HG02610 (cell line): ENCODE measurements around the gene SNAP91.
"Not testable (repeated sequence)": the region's sequence is repeated elsewhere in the genome, so short reads cannot be mapped to it uniquely, and the experiment has no call there.

Experiments
- ATAC-seq: cut with Tn5 transposase; IDR thresholded peaks from one replicate; pipeline ENCODE4 v1.9.1; 2021; ENCODE audit warnings: mild to moderate bottlenecking, moderate library complexity; ENCODE audit not compliant: unreplicated experiment

Gene SNAP91

DNA sequence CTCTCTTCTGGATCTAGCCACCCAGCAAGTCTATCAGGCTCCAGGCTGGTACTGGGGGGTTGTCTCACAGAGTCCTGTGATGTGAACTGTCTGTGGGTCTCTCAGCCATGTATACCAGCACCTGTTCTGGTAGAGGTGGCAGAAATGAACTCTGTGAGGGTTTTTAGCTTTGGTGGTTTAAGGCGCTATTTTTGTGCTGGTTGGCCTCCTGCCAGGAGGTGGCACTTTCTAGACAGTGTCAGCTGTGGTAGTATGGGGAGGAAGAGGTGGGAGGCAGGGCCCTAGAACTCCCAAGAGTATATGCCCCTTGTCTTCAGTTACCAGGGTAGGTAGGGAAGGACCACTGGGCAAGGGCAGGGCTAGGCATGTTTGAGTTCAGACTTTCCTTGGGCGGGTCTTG is 75.8 kb downstream of the SNAP91 start:
- no peak for ATAC-seq

GRCh38 chr6:83629908-83630307 is 79.0 kb downstream of the SNAP91 start:
- ATAC-seq = not testable (repeated sequence)

GRCh38 chr6:83615025-83615999 is 93.6 kb downstream of the SNAP91 start:
- ATAC-seq = peak; percentile 68

- no peak for ATAC-seq
These were observed 95.5 kb downstream of the SNAP91 start for GRCh38 chr6:83613378-83613777.

GRCh38 chr6:83609248-83609647 is 99.7 kb downstream of the SNAP91 start:
- ATAC-seq = no peak

DNA sequence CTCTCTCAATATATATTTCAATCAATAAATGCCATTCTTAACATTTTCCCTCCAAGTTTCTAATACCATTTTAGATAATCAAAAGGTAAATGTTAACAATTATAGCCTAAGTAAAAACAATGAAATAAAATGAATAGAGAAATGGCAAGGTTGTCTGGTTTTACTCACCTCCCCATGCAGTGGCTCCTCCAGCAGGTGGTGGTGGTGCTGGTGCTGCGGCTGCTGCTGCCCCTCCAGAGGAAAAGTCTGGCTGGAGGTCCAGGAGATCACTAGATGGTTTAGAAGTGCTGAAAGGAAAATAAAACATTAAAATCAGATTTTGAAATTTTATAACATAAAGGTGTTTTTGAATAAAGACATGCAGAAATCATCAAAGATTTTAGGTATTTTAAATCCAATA is 103.4 kb downstream of the SNAP91 start:
- no peak for ATAC-seq

DNA sequence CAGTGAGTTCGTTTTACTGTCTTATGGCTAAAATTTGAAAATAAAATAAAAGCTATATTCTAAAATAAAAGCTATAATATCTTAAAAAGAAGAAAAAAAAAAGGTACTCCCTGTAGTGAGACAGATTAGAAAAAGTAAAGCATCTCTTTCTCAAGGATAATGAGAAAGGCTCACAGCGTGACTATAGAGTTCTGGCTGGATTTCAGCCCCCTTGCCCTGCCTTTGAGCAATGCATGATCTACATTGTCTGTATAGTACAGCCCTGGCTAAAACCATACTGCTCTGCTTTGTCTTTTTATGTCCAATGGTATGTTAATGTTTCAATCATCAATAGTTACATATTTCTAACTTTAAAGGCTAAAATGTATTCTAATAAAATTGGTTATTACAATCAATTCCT is 105.3 kb downstream of the SNAP91 start:
- ATAC-seq = no peak

DNA sequence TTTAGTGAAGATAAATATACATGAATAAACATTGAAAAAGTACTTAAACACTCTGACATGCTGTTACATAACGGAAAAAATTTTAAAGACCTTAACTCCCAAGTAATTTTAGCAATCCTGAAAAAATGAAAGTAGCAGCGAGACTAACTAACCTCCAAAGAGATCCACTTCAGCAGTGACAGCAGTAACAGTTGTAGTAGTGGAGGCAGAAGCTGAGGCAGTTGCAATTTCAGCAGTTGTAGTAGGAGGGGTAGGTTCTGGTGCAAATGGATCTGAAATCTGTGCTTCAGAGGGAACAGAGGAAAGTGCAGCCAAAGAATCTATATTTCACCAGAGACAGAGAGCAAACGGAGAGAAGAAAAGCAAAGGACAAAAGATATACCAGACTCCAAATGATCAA is 107.8 kb downstream of the SNAP91 start:
- no peak for ATAC-seq

GRCh38 chr6:83600459-83600858 is 108.4 kb downstream of the SNAP91 start:
- no peak for ATAC-seq

DNA sequence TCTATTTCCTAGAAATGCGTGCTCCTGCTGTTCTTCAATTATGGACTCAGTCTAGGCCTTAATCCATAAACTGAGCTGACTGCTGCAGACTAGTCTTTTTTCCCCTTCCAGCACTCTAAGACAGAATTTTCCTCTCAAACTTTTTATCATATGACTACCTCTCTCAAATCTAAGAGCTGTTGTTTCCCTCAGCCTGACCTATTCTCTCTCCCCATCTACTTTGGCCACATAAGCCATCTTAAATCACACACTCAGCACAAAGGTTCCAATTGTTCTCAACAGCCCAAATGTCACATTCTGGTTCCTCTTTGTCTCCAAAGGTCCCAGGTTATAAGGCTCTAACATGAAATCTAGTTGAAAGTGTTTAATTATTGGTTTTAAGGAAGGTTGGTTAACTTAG is 111.4 kb downstream of the SNAP91 start:
- no peak for ATAC-seq

DNA sequence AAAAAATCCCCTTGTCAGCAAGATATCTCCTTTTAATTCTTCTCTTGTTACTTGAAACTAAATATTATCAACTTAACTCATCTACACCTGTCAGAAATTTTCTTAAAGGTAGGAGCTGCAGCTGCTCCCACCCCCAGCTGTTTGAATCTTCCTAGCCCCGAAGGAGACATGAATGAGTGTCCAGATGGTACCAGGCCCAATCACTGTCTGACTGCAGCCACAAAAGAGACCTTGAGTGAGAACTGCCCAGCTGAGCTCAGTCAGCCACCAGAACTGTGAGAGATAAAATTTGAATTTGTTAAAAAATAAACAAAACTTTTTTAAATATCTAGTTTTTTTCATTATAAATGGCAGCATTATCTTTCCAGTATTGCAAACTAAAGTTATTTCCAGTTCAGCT is 111.8 kb downstream of the SNAP91 start:
- no peak for ATAC-seq

DNA sequence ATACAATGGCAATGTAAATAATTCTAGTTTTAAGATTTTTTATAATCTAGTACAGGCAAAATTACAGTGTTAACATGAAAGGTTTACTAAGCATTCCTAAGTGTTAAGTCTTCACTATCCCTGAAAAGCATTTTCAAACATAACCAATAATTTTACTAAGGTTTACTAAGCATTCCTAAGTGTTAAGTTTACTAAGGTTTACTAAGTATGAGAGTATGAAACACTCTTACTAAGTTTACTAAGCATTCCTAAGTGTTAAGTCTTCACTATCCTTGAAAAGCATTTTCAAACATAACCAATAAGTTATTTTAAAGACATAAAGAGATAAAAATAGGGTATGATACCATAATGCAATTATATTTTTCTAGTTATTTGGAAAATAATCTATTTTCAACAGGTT is 114.0 kb downstream of the SNAP91 start:
- ATAC-seq = no peak

DNA sequence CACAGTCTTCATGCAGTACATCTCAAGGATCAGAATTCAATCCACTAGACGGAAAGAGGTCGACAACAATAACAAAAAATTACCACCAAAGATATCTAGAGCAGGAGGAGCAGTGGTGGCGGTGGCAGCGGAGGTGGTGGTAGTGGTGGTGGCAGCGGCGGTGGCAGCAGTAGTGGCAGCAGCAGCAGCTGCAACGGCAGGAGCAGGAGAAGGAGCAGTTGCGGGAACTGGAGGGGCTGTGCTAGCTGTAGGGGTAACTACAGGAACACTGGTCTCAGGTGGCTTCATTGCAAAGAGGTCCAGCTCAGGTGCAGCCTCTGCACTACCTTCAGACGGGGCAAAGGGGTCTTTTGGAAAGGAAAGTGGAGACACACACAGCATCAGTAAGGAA is 115.5 kb downstream of the SNAP91 start:
- no peak for ATAC-seq

- peak; percentile 92 for ATAC-seq
These were observed 116.0 kb downstream of the SNAP91 start for GRCh38 chr6:83592770-83593394.

- no peak for ATAC-seq
These were observed 118.5 kb downstream of the SNAP91 start for GRCh38 chr6:83590416-83590815.

DNA sequence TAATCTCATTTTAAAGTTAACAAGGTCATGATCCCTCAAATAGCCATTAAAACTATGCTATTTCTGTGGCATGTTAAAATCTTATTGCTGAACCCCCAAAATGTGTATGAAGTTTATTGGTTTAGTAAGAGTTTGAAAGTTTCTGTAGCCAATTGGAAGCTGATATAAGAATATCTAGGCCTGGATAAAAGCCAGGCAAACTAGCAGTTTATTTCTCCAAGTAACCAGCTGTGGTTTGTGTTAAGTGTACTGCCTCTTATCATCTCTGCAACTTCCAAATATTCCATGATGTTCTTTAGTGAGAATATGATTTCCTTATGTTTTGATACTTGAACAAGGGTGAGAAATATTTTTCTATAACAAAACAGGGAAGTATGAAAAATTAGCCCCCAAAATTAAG is 119.8 kb downstream of the SNAP91 start:
- ATAC-seq = no peak

GRCh38 chr6:83578057-83578456 is 130.8 kb downstream of the SNAP91 start:
- no peak for ATAC-seq

DNA sequence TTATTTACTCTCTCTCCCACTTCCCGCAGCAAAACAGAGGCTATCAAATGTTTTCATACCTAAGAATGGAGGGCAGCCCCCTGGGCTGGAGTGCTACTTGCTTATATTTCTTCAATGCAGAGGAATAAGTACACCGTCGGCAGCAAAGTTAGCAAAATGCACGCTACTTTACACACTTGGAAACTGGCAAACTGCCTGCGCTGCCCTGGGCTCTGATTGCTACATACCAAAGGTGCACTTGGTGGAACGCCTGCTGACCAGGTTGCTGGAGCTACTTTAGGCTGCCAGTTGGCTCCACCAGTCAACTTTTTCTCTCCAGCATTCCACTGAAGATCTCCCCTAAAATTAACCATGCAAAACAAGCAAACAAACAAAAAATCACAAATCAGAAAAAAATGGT is 134.1 kb downstream of the SNAP91 start:
- ATAC-seq = no peak

GRCh38 chr6:83571663-83572185 is 137.2 kb downstream of the SNAP91 start:
- not testable (repeated sequence) for ATAC-seq

DNA sequence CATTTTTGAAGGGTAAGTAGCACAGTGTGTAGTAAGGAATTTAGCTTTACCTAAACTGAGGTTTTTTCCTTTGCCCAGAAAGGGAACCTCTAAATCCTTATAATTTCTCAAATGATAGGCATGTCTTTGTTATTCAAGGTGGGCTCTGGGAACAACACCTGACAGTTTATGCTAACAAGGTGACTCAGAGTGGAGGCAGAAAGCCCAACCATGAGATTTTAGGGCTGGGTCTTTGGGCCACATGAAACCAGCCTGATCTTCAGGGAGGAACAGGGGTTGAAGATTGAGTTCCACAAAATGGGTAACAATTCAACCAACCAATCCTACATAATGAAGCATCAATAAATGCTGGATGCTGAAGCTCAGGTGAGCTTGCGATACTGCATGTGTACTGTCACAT is 149.9 kb downstream of the SNAP91 start:
- ATAC-seq = no peak

DNA sequence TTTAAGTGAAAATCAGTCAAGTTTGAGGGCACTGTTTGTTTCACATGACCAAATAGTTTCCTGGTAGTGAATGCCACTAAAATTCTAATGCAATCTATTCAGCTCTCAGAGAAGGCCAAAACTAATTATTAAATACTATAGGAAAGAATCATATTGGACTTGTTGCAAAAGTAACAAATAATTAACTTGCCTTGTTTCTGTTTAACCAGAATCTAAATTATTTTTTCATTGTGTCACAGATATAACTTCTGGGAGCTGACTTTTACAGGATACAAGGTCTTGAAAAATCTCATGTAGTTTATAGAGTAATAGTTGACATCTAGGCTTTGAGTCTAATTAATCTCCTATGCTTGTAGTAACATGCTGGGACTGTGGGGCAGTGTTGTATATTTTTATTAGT is 152.0 kb downstream of the SNAP91 start:
- no peak for ATAC-seq

DNA sequence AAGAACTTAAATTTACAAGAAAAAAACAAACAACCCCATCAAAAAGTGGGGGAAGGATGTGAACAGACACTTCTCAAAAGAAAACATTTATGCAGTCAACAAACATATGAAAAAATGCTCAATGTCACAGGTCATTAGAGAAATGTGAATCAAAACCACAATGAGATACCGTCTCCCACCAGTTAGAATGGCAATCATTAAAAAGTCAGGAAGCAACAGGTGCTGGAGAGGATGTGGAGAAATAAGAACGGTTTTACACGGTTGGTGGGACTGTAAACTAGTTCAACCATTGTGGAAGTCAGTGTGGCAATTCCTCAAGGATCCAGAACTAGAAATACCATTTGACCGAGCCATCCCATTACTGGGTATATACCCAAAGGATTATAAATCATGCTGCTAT is 157.2 kb downstream of the SNAP91 start:
- ATAC-seq = not testable (repeated sequence)
